HEK293T (cell line): Measurements from ENCODE around the gene ARHGEF2.

Experiments used
- CTCF ChIA-PET: fragments of 350-600 bp; formaldehyde crosslinking; extraction: SDS; loops from one replicate; lab custom pipeline; 2021; ENCODE audit warnings: antibody characterized with exemption, inconsistent platforms; lab: Yijun Ruan, JAX
- POLR2A ChIA-PET: fragments of 350-600 bp; formaldehyde crosslinking; extraction: SDS; loops from one replicate; lab custom pipeline; 2020; ENCODE audit warnings: antibody characterized with exemption, inconsistent platforms; lab: Yijun Ruan, JAX
- DNase-seq: peaks from one replicate; pipeline ENCODE4 v3.0.0; 2012; ENCODE audit warnings: mixed read lengths; ENCODE audit errors: extremely low spot score
- ARNT ChIP-seq: fragments of 450-650 bp; IDR thresholded peaks from 2 replicates; pipeline ENCODE4 v1.6.1; 2017; ENCODE audit warnings: mild to moderate bottlenecking
- BHLHE40 ChIP-seq: fragments of 450-650 bp; IDR thresholded peaks from 2 replicates; pipeline ENCODE4 v1.6.1; 2016; ENCODE audit warnings: mild to moderate bottlenecking, moderate library complexity, borderline replicate concordance
- CTBP1 ChIP-seq: fragments of 450-650 bp; IDR thresholded peaks from 2 replicates; pipeline ENCODE4 v1.6.1; 2016; ENCODE audit warnings: borderline replicate concordance
- ELF4 ChIP-seq: fragments of 450-650 bp; IDR thresholded peaks from 2 replicates; pipeline ENCODE4 v1.6.1; 2017; ENCODE audit warnings: antibody characterized with exemption
- FOXA1 ChIP-seq: fragments of 450-650 bp; IDR thresholded peaks from 2 replicates; pipeline ENCODE4 v1.6.1; 2016; ENCODE audit warnings: mild to moderate bottlenecking
- FOXK2 ChIP-seq: fragments of 450-650 bp; IDR thresholded peaks from 2 replicates; pipeline ENCODE4 v1.6.1; 2016; ENCODE audit warnings: mild to moderate bottlenecking
- FOXM1 ChIP-seq: fragments of 450-650 bp; IDR thresholded peaks from 2 replicates; pipeline ENCODE4 v1.6.1; 2017; ENCODE audit warnings: mild to moderate bottlenecking, borderline replicate concordance
- HDGF ChIP-seq: fragments of 450-650 bp; IDR thresholded peaks from 2 replicates; pipeline ENCODE4 v1.6.1; 2017; ENCODE audit warnings: antibody characterized with exemption, borderline replicate concordance
- L3MBTL2 ChIP-seq: fragments of 450-650 bp; conservative IDR thresholded peaks from 2 replicates; pipeline ENCODE4 v1.6.1; 2016; ENCODE audit warnings: mild to moderate bottlenecking
- LEF1 ChIP-seq: fragments of 450-650 bp; IDR thresholded peaks from 2 replicates; pipeline ENCODE4 v1.6.1; 2017; ENCODE audit warnings: mild to moderate bottlenecking, borderline replicate concordance
- NFRKB ChIP-seq: fragments of 450-650 bp; IDR thresholded peaks from 2 replicates; pipeline ENCODE4 v1.6.1; 2016; ENCODE audit warnings: mild to moderate bottlenecking, moderate library complexity
- SP1 ChIP-seq: fragments of 450-650 bp; IDR thresholded peaks from 2 replicates; pipeline ENCODE4 v1.6.1; 2017
- SUZ12 ChIP-seq: fragments of 450-650 bp; IDR thresholded peaks from 2 replicates; pipeline ENCODE4 v1.6.1; 2016; ENCODE audit warnings: mild to moderate bottlenecking
- TARDBP ChIP-seq: fragments of 450-650 bp; IDR thresholded peaks from 2 replicates; pipeline ENCODE4 v1.6.1; 2016
- ZNF384 ChIP-seq: fragments of 450-650 bp; IDR thresholded peaks from 2 replicates; pipeline ENCODE4 v1.6.1; 2016
- TF ChIP-seq, protein P1 (sequence below): fragments of 450-650 bp; IDR thresholded peaks from 2 replicates; pipeline ENCODE4 v1.6.1; 2016

ARHGEF2 gene

DNA sequence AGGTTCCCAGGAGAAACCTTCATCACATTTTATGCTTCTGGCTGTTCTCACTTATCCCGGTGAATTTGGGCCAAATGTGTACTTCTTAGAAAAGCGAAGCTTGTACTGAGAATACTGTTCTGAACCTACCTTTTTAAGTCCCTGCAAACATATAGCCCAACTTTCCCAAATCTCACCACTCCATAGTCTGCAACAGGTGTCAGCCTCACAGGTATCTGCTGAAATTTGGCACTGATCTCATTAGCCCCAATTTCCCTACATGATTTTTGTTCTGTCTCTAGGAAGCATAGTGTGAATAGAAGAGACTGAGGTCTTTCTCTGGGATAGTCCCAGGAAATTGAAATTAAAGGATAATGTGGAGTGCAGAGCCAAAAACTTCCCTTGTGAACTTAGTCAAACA, 78.7 kb downstream of the ARHGEF2 start:
- POLR2A ChIA-PET: interaction anchor here (1.6 kb wide), 1 partner anchor 40 kb away, joined by 5 read pairs; the partner anchor contains the start of gene SYT11
- CTCF ChIA-PET: interaction anchor here (0.8 to 1.0 kb wide), 2 partner anchors 164 to 167 kb away, joined by 3 to 5 read pairs; no protein-coding TSS in a partner anchor
- no peak for TF ChIP-seq FOXA1
- TF ChIP-seq, protein P1, sequence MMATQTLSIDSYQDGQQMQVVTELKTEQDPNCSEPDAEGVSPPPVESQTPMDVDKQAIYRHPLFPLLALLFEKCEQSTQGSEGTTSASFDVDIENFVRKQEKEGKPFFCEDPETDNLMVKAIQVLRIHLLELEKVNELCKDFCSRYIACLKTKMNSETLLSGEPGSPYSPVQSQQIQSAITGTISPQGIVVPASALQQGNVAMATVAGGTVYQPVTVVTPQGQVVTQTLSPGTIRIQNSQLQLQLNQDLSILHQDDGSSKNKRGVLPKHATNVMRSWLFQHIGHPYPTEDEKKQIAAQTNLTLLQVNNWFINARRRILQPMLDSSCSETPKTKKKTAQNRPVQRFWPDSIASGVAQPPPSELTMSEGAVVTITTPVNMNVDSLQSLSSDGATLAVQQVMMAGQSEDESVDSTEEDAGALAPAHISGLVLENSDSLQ: no peak
- TF ChIP-seq L3MBTL2: no peak
- no peak for TF ChIP-seq ZNF384
- TF ChIP-seq FOXM1: no peak
- TF ChIP-seq SUZ12: no peak
- TF ChIP-seq SP1: no peak
- TF ChIP-seq FOXK2: no peak
- no peak for TF ChIP-seq ARNT
- no peak for TF ChIP-seq TARDBP
- TF ChIP-seq NFRKB: no peak
- no peak for TF ChIP-seq HDGF
- TF ChIP-seq BHLHE40: no peak
- no peak for TF ChIP-seq CTBP1
- no peak for TF ChIP-seq LEF1
- TF ChIP-seq ELF4: no peak
- no peak for DNase-seq

DNA sequence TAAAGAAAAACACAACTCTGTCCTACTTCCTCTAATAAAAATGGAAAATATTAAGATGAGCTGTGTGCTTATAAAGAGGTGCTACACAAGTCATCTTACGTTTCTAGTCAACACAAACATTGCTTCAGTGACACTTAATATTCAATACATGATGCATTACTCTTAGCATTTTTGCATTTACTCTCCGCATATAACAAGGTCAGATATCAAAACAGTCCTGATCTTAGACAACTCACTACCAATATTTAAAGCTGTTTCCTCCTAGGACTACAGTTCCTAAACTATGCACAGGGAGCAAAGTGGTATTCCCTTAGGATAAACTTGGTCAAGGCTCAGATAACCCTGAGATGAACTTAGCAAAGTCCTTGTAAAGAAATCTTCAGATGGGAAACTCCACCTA, 79.5 kb downstream of the ARHGEF2 start:
- ChIA-PET POLR2A (interaction anchor here (1.6 kb wide), 1 partner anchor 39 kb away, joined by 5 read pairs; the partner anchor contains the start of gene SYT11), CTCF (interaction anchor here (0.8 to 1.0 kb wide), 2 partner anchors 165 to 168 kb away, joined by 3 to 5 read pairs; no protein-coding TSS in a partner anchor)
- no peak for TF ChIP-seq NFRKB
- TF ChIP-seq HDGF: no peak
- TF ChIP-seq FOXA1: no peak
- no peak for TF ChIP-seq ARNT
- no peak for TF ChIP-seq ZNF384
- no peak for TF ChIP-seq FOXM1
- TF ChIP-seq SP1: no peak
- no peak for TF ChIP-seq ELF4
- no peak for TF ChIP-seq BHLHE40
- TF ChIP-seq LEF1: no peak
- TF ChIP-seq FOXK2: no peak
- TF ChIP-seq, protein P1: no peak
- no peak for TF ChIP-seq TARDBP
- no peak for TF ChIP-seq SUZ12
- no peak for TF ChIP-seq L3MBTL2
- no peak for TF ChIP-seq CTBP1
- no peak for DNase-seq

DNA sequence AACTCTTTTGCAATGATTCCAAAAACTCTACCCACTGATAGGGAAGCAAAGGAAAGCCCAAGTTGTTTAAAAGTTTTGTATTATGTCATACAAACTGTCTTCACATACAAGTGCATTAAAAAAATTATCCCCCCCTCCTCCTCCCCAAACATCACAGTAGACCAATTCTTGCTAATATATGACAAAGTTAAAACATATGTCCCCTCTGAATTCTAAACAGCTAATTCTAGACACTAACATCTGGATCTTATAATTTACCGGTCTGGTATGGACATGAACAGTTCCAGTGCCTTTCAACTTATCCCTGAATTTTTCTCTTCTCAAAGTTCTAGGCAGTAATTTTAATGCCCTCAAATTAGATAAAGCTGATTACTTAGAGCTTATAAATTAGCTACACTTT, 80.6 kb downstream of the ARHGEF2 start:
- POLR2A ChIA-PET: no interaction called here
- TF ChIP-seq NFRKB (no peak), BHLHE40 (no peak), CTBP1 (no peak), FOXK2 (no peak), ZNF384 (no peak), FOXM1 (no peak), ELF4 (no peak), LEF1 (no peak), FOXA1 (no peak), SP1 (no peak), HDGF (no peak), TARDBP (no peak)
- TF ChIP-seq, protein P1: no peak
- no peak for DNase-seq
- CTCF ChIA-PET: no interaction called here
